Measurements from ENCODE around the gene KCNH2.

Gene KCNH2

GRCh38 chr7:150951521-150951920 lies 26.6 kb downstream of the KCNH2 start:
- DNase-seq (ENCODE audit: insufficient read length, low spot score) (no peak), FAIRE-seq (no peak)
- TF ChIP-seq POLR2A (IDR thresholded peaks at IDR 0.05; ENCODE audit: low read depth, low read length), result no peak
- no peak for TF ChIP-seq POLR2AphosphoS5 (IDR thresholded peaks at IDR 0.05; ENCODE audit: low read depth, low read length)
- TF ChIP-seq SPI1 (IDR thresholded peaks at IDR 0.05; ENCODE audit: low read depth, low read length), result no peak
- TF ChIP-seq PAX5 (IDR thresholded peaks at IDR 0.05; ENCODE audit: insufficient read depth, low read length, severe bottlenecking), result no peak
- TF ChIP-seq TAF1 (IDR thresholded peaks at IDR 0.05; ENCODE audit: low read depth, low read length), result no peak
- TF ChIP-seq POU2F2 (IDR thresholded peaks at IDR 0.05; ENCODE audit: low read depth, low read length), result no peak

GRCh38 chr7:150951181-150951520 lies 27.0 kb downstream of the KCNH2 start:
- TF ChIP-seq PAX5 (IDR thresholded peaks at IDR 0.05; ENCODE audit: insufficient read depth, low read length, severe bottlenecking), result no peak
- no peak for TF ChIP-seq POU2F2 (IDR thresholded peaks at IDR 0.05; ENCODE audit: low read depth, low read length)
- no peak for TF ChIP-seq POLR2AphosphoS5 (IDR thresholded peaks at IDR 0.05; ENCODE audit: low read depth, low read length)
- no peak for TF ChIP-seq POLR2A (IDR thresholded peaks at IDR 0.05; ENCODE audit: low read depth, low read length)
- TF ChIP-seq SPI1 (IDR thresholded peaks at IDR 0.05; ENCODE audit: low read depth, low read length), result no peak
- TF ChIP-seq TAF1 (IDR thresholded peaks at IDR 0.05; ENCODE audit: low read depth, low read length), result no peak
- DNase-seq (ENCODE audit: insufficient read length, low spot score), result no peak
- FAIRE-seq, result no peak

GRCh38 chr7:150950496-150951180 lies 27.5 kb downstream of the KCNH2 start:
- TF ChIP-seq POLR2A (IDR thresholded peaks at IDR 0.05; ENCODE audit: low read depth, low read length) (no peak), POLR2AphosphoS5 (IDR thresholded peaks at IDR 0.05; ENCODE audit: low read depth, low read length) (no peak), TAF1 (IDR thresholded peaks at IDR 0.05; ENCODE audit: low read depth, low read length) (no peak), POU2F2 (IDR thresholded peaks at IDR 0.05; ENCODE audit: low read depth, low read length) (no peak), SPI1 (IDR thresholded peaks at IDR 0.05; ENCODE audit: low read depth, low read length) (no peak), PAX5 (IDR thresholded peaks at IDR 0.05; ENCODE audit: insufficient read depth, low read length, severe bottlenecking) (no peak)
- FAIRE-seq (no peak), DNase-seq (ENCODE audit: insufficient read length, low spot score) (no peak)

DNA sequence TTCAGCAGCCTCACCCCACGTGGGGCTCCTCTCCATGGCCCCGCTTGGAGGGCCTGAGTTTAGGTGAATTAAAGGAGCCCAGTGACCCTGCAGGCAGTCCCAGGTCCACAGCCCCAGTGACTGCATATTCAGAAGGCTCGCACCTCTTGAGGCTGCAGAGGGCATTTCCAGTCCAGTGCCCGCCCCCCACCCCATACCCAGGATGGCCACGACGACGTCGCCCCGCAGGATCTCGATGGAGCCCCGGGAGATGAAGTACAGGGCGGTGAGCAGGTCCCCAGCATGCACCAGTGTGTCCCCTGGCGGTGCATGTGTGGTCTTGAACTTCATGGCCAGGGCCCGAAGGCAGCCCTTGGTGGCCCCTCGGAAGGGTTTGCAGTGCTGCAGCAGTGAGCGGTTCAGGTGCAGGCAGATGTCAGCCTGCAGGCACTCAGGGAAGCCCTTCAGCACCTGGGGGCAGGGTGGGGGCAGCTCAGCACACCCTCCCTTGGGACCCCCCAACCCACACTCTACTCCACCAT lies 28.1 kb downstream of the KCNH2 start:
- DNase-seq (ENCODE audit: insufficient read length, low spot score) (no peak), FAIRE-seq (no peak)
- TF ChIP-seq POLR2AphosphoS5 (IDR thresholded peaks at IDR 0.05; ENCODE audit: low read depth, low read length) (no peak), POU2F2 (IDR thresholded peaks at IDR 0.05; ENCODE audit: low read depth, low read length) (no peak), POLR2A (IDR thresholded peaks at IDR 0.05; ENCODE audit: low read depth, low read length) (no peak), TAF1 (IDR thresholded peaks at IDR 0.05; ENCODE audit: low read depth, low read length) (no peak), SPI1 (IDR thresholded peaks at IDR 0.05; ENCODE audit: low read depth, low read length) (no peak), PAX5 (IDR thresholded peaks at IDR 0.05; ENCODE audit: insufficient read depth, low read length, severe bottlenecking) (no peak)

GRCh38 chr7:150949564-150949963 lies 28.6 kb downstream of the KCNH2 start:
- DNase-seq (ENCODE audit: insufficient read length, low spot score), result peak; percentile 11
- TF ChIP-seq SPI1 (IDR thresholded peaks at IDR 0.05; ENCODE audit: low read depth, low read length), result no peak
- TF ChIP-seq POLR2A (IDR thresholded peaks at IDR 0.05; ENCODE audit: low read depth, low read length), result no peak
- no peak for TF ChIP-seq TAF1 (IDR thresholded peaks at IDR 0.05; ENCODE audit: low read depth, low read length)
- TF ChIP-seq PAX5 (IDR thresholded peaks at IDR 0.05; ENCODE audit: insufficient read depth, low read length, severe bottlenecking), result no peak
- TF ChIP-seq POU2F2 (IDR thresholded peaks at IDR 0.05; ENCODE audit: low read depth, low read length), result no peak
- no peak for TF ChIP-seq POLR2AphosphoS5 (IDR thresholded peaks at IDR 0.05; ENCODE audit: low read depth, low read length)
- FAIRE-seq, result no peak

GRCh38 chr7:150948791-150949251 lies 29.3 kb downstream of the KCNH2 start:
- FAIRE-seq, result no peak
- peak; percentile 20 for DNase-seq (ENCODE audit: insufficient read length, low spot score)
- no peak for TF ChIP-seq PAX5 (IDR thresholded peaks at IDR 0.05; ENCODE audit: insufficient read depth, low read length, severe bottlenecking)
- TF ChIP-seq POLR2A (IDR thresholded peaks at IDR 0.05; ENCODE audit: low read depth, low read length), result no peak
- TF ChIP-seq SPI1 (IDR thresholded peaks at IDR 0.05; ENCODE audit: low read depth, low read length), result no peak
- no peak for TF ChIP-seq POLR2AphosphoS5 (IDR thresholded peaks at IDR 0.05; ENCODE audit: low read depth, low read length)
- TF ChIP-seq TAF1 (IDR thresholded peaks at IDR 0.05; ENCODE audit: low read depth, low read length), result no peak
- no peak for TF ChIP-seq POU2F2 (IDR thresholded peaks at IDR 0.05; ENCODE audit: low read depth, low read length)

DNA sequence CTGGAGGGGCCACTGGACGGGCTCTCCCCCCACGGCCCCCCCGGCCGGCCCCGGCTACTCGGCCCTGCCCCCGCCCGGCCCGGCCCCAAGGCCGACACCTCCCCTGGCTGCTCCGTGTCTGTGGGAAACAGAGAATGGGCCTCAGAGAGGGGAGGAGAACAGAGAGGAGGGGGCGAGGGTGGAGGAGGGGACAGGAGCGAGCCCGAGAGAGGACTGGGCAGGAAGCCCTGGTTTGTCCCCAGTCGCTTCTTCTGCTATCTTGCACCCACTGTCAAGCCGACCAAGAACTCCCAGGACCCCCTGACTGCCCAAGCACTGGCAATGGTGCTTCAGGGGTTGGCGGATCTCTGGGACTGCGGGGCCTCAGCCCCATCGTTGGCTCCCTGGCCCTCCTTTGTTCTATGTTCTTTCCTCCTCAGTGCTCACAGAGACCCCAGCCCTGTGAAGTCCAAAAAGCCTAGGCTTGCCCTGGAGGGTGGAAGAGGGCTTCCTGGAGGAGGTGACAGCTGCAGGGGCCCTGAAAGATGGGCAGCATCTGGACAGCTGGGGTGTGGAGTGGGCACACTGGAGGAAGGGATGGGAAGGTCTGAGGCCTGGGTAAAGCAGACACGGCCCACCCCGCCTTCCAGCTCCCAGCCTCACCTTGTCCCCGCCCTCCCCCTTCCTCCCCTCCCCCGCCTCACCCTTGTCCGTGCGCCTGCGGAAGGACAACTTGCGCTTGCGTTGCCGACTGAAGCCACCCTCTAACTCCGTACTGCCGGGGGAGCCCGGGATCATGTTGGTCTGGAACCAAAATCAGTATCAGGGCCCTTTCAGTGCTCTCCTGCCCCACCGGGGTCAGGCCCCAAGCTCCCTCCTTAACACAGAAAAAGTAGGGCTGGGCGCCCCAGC lies 30.1 kb downstream of the KCNH2 start:
- DNase-seq (ENCODE audit: insufficient read length, low spot score), result peak; percentile 17
- TF ChIP-seq TAF1 (IDR thresholded peaks at IDR 0.05; ENCODE audit: low read depth, low read length), result no peak
- no peak for TF ChIP-seq SPI1 (IDR thresholded peaks at IDR 0.05; ENCODE audit: low read depth, low read length)
- TF ChIP-seq POLR2AphosphoS5 (IDR thresholded peaks at IDR 0.05; ENCODE audit: low read depth, low read length), result no peak
- no peak for FAIRE-seq

DNA sequence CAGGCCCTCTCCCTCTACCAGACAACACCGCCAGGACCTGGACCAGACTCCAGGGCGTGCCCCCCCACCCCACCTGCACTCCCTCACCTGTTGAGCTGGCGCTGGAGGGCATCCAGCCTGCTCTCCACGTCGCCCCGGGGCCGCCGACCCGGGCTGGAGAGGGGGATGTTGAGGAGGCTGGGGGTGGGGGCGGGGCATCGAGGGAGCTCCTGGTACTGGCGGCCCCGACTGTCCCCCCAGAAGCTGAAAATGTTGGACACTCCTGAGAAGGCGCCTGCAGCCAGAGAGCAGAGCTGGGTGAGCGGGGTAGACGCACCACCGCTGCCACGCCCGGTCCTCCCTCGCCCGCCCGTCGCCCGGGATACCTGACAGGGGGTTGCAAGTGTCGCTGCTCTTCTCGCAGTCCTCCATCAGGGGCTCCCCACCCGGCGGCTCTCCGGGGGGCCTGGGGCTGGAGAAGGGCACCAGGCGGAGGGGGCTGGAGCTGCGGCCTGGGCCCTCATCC lies 30.8 kb downstream of the KCNH2 start:
- FAIRE-seq, result no peak
- peak; percentile 18 for DNase-seq (ENCODE audit: insufficient read length, low spot score)
- TF ChIP-seq PAX5 (IDR thresholded peaks at IDR 0.05; ENCODE audit: insufficient read depth, low read length, severe bottlenecking) (no peak), SPI1 (IDR thresholded peaks at IDR 0.05; ENCODE audit: low read depth, low read length) (no peak), POLR2AphosphoS5 (IDR thresholded peaks at IDR 0.05; ENCODE audit: low read depth, low read length) (no peak), POU2F2 (IDR thresholded peaks at IDR 0.05; ENCODE audit: low read depth, low read length) (no peak), POLR2A (IDR thresholded peaks at IDR 0.05; ENCODE audit: low read depth, low read length) (no peak)
